Transverse colon (tissue), 4 donors: ENCODE results near the gene MMP13. TPM values are rescaled to one million over a fixed set of nuclear protein-coding genes. Genes with fewer than 3 reads are reported as not detected.

Experiments used
- DNase-seq: peaks from one replicate; pipeline ENCODE4 v3.0.0-alpha.2; 2019
- H3K27ac ChIP-seq, 4 donors: fragments of 200-600 bp; sonication (generic); 2 replicates each; pipeline ENCODE4 v1.5.1; 2016 to 2018; ENCODE audit warnings: inconsistent platforms in 4 of 4
- H3K27me3 ChIP-seq: fragments of 200-600 bp; sonication (generic); 2 replicates; pipeline ENCODE4 v1.5.1; 2017; ENCODE audit warnings: inconsistent platforms
- H3K36me3 ChIP-seq, 4 donors: fragments of 200-600 bp; sonication (generic); 2 replicates each; pipeline ENCODE4 v1.5.1; 2017 to 2019; ENCODE audit warnings: inconsistent platforms in 4 of 4
- H3K4me1 ChIP-seq, 4 donors: fragments of 200-600 bp; sonication (generic); 2 replicates each; pipeline ENCODE4 v1.5.1; 2017 to 2020; ENCODE audit warnings: inconsistent platforms in 4 of 4
- H3K4me3 ChIP-seq, 4 donors: fragments of 200-600 bp; sonication (generic); 1 replicate in 1 of 4; 2 replicates in 3 of 4; pipeline versions ENCODE4 v1.5.1 to v1.6.1; 2017 to 2019; ENCODE audit warnings: inconsistent platforms in 4 of 4
- H3K9me3 ChIP-seq, 2 donors: fragments of 200-600 bp; sonication (generic); 2 replicates each; pipeline ENCODE4 v1.5.1; 2017 to 2019; ENCODE audit warnings: inconsistent platforms in 2 of 2
- EP300 ChIP-seq: sonication (generic); formaldehyde crosslinking; IDR thresholded peaks from one replicate; pipeline ENCODE4 v1.6.1; 2017; ENCODE audit warnings: antibody characterized with exemption, low read depth
- POLR2A ChIP-seq: fragments of 450-650 bp; IDR thresholded peaks from one replicate; pipeline ENCODE4 v1.6.1; 2016; ENCODE audit warnings: antibody characterized with exemption, mild to moderate bottlenecking, moderate library complexity
- POLR2AphosphoS5 ChIP-seq, 3 donors: sonication (generic); formaldehyde crosslinking; IDR thresholded peaks; one replicate each; pipeline ENCODE4 v1.6.1; 2016; ENCODE audit warnings: antibody characterized with exemption in 3 of 3
- WGBS, 2 donors: methylation state at CpG; one replicate each; pipeline ENCODE4 v1.1.5; 2018; ENCODE audit warnings: low coverage in 1 of 2; 5-methylcytosine and 5-hydroxymethylcytosine counted together
- in situ Hi-C, 4 donors: fragments of 200-750 bp; cut with MboI; loops; one replicate each; pipeline versions ENCODE4 v1.15.0 to v1.15.1; 2017; ENCODE audit warnings: low sequenced_read_pairs in 3 of 4, low pct_ligation_motif_present in 1 of 4, low pct_unique_long_range_greater_than_20kb in 1 of 4
- intact Hi-C: fragments of 100-400 bp; cut with DNase I; formaldehyde crosslinking; loops from one replicate; pipeline ENCODE4 v1.15.1; 2023; ENCODE audit warnings: low total_unique reads
- total RNA-seq, 4 donors: library from RNA; depleted of rRNA; stranded (reverse); fragments of >200 nt; gene quantifications; one replicate each; pipeline ENCODE4 v1.1.0, GENCODE V29; 2016
- TF ChIP-seq, protein P1 (sequence below), 5 experiments: fragments of 200-600 bp in 3 of 5; fragments of 450-650 bp in 2 of 5; sonication (generic) in 3 of 5; IDR thresholded peaks; 1 replicate in 2 of 5; 2 replicates in 3 of 5; pipeline ENCODE4 v1.5.1; 2016 to 2017; ENCODE audit warnings: antibody characterized with exemption in 5 of 5, inconsistent platforms in 3 of 5, mild to moderate bottlenecking in 2 of 5, moderate library complexity in 1 of 5

MMP13 gene
- total RNA-seq, 4 donors from 2014 or later, result not detected

- Histone ChIP-seq H3K9me3 (no peaks in the 10 kb centered on the region), H3K36me3 (no peaks in the 10 kb centered on the region), H3K4me1 (peaks cover 0 to 53% (median 7%) of the 10 kb centered on the region in 4 donors), H3K27me3 (no peaks in the 10 kb centered on the region), H3K27ac (peak overlapping the region in 1 of 4 donors; percentile 10), H3K4me3 (no peak overlapping the region)
- in situ Hi-C loops, result loop anchor here in 2 of 4 donors (25.0 kb wide), 2 partner anchors 188 to 438 kb away; no protein-coding TSS in a partner anchor
- intact Hi-C loops, result no loop called here
- DNase-seq, result peak; percentile 9
- no peak for TF ChIP-seq POLR2A
- TF ChIP-seq EP300, result no peak
- no peak for TF ChIP-seq POLR2AphosphoS5 (IDR thresholded peaks at IDR 0.05)
- 60 to 68% methylated on average over 4 to 6 of the region's 6 CpGs for WGBS, 2 donors
These were observed 30.6 kb downstream of the MMP13 start for GRCh38 chr11:102924851-102925380.

GRCh38 chr11:102921587-102922220 is 33.8 kb downstream of the MMP13 start:
- no peaks in the 10 kb centered on the region for H3K27me3 ChIP-seq
- in situ Hi-C loops, result no loop called here
- 60 to 78% methylated on average over 2 to 3 of the region's 3 CpGs for WGBS, 2 donors

DNA sequence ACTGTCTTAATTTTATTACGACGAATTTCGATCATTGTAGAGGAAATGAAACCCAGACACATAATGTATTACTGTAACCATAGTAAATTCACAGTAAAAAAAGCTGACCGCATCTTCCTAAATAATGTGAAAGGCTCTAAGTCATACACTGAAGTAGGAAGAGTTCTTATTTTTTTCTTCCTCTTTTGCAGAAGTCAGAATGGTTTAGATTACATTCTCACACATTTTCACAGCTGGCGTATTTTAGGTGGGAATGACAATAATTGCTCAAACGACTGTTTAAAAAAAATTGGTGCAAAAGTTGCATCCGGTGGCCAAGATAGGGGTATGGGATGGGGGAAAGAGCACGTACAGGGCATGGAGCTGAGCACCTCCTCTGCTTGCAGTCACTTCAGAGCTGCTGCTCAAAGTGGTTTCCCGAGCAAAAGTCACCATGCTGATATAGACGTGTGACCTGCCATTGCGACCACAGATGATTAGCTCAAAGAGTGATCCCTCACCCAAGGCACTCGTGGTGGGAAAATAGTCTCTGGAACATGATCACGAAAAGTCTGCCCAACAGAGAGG is 35.3 kb downstream of the MMP13 start:
- Histone ChIP-seq H3K27ac (no peak overlapping the region), H3K4me3 (no peak overlapping the region), H3K9me3 (no peaks in the 10 kb centered on the region), H3K27me3 (no peaks in the 10 kb centered on the region), H3K36me3 (no peaks in the 10 kb centered on the region), H3K4me1 (peaks cover 0 to 12% (median 0%) of the 10 kb centered on the region in 4 donors)
- in situ Hi-C loops (no loop called here), intact Hi-C loops (no loop called here)
- TF ChIP-seq POLR2AphosphoS5 (IDR thresholded peaks at IDR 0.05), result no peak
- TF ChIP-seq, protein P1, sequence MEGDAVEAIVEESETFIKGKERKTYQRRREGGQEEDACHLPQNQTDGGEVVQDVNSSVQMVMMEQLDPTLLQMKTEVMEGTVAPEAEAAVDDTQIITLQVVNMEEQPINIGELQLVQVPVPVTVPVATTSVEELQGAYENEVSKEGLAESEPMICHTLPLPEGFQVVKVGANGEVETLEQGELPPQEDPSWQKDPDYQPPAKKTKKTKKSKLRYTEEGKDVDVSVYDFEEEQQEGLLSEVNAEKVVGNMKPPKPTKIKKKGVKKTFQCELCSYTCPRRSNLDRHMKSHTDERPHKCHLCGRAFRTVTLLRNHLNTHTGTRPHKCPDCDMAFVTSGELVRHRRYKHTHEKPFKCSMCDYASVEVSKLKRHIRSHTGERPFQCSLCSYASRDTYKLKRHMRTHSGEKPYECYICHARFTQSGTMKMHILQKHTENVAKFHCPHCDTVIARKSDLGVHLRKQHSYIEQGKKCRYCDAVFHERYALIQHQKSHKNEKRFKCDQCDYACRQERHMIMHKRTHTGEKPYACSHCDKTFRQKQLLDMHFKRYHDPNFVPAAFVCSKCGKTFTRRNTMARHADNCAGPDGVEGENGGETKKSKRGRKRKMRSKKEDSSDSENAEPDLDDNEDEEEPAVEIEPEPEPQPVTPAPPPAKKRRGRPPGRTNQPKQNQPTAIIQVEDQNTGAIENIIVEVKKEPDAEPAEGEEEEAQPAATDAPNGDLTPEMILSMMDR (IDR thresholded peaks at IDR 0.05), result no peak
- no peak for TF ChIP-seq POLR2A
- no peak for TF ChIP-seq EP300
- 45 to 58% methylated on average over 7 to 13 of the region's 13 CpGs for WGBS, 2 donors
- DNase-seq, result no peak

More at GRCh38 chr11:102921587-102922220, 33.8 kb downstream of the MMP13 start:
- TF ChIP-seq, protein P1 (IDR thresholded peaks at IDR 0.05), result no peak
- no peak for TF ChIP-seq POLR2AphosphoS5 (IDR thresholded peaks at IDR 0.05)
- TF ChIP-seq EP300, result no peak
- no peak for TF ChIP-seq POLR2A
- Histone ChIP-seq H3K4me3 (no peak overlapping the region), H3K27ac (no peak overlapping the region), H3K36me3 (no peaks in the 10 kb centered on the region), H3K4me1 (peaks cover 0 to 26% (median 3%) of the 10 kb centered on the region in 4 donors), H3K9me3 (no peaks in the 10 kb centered on the region)
- intact Hi-C loops, result no loop called here
- no peak for DNase-seq

DNA sequence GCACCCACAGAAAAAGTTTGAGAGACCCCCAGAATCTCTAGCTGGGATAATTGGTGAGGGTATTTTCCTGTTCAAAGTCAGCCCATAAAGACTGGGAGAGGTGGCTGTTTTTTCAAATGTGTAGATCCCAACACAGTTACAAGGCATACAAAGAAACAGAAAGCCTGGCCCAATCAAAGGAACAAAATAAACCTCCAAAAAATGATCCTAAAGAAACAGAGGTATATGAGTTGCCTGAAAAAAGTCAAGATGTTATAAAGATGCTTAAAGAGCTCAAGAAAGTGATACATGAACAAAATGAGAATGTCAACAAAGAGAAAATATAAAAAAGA is 40.5 kb downstream of the MMP13 start:
- H3K27me3 ChIP-seq, result no peaks in the 10 kb centered on the region
- H3K4me1 ChIP-seq, result peaks cover 0 to 20% (median 0%) of the 10 kb centered on the region in 4 donors
- no peak overlapping the region for H3K4me3 ChIP-seq
- intact Hi-C loops, result no loop called here
- H3K36me3 ChIP-seq, result no peaks in the 10 kb centered on the region
- no peak for TF ChIP-seq POLR2A
- TF ChIP-seq, protein P1 (IDR thresholded peaks at IDR 0.05), result no peak
- no peak for TF ChIP-seq POLR2AphosphoS5 (IDR thresholded peaks at IDR 0.05)
- no peak for TF ChIP-seq EP300
- no peaks in the 10 kb centered on the region for H3K9me3 ChIP-seq
- peak overlapping the region in 2 of 4 donors; percentile 40 to 53 for H3K27ac ChIP-seq
- no peak for DNase-seq
- in situ Hi-C loops, result no loop called here
